GM12878 (cell line): ENCODE data around the gene UFC1. TPM values are rescaled to one million over a fixed set of nuclear protein-coding genes. Genes with fewer than 3 reads are reported as not detected.

Source experiments
- ATAC-seq: fragments of 200-7000 bp; cut with Tn5 transposase; 3 replicates; pipeline ENCODE4 v1.9.1; 2020; ENCODE audit warnings: mild to moderate bottlenecking, moderate library complexity
- BruUV-seq: library from RNA; stranded (reverse); fragments of 400-500 nt; replicated peaks from 2 replicates; lab custom pipeline; 2021; lab: Mats Ljungman, UMichigan
- CTCF ChIA-PET: fragments of 300-600 bp; sonication (Branson Sonifier 250); formaldehyde crosslinking; extraction: SDS; loops from one replicate; lab custom pipeline; 2021; ENCODE audit warnings: inconsistent platforms; lab: Yijun Ruan, JAX
- POLR2A ChIA-PET: fragments of 350-600 bp; formaldehyde crosslinking; extraction: SDS; loops from one replicate; lab custom pipeline; 2021; ENCODE audit warnings: inconsistent platforms; lab: Charles Lee
- RAD21 ChIA-PET: fragments of 300-600 bp; sonication (Branson Sonifier 250); formaldehyde crosslinking; loops from one replicate; lab custom pipeline; 2023; ENCODE audit warnings: antibody characterized with exemption; ENCODE audit not compliant: unreplicated experiment; lab: Charles Lee
- SMC1A ChIA-PET: fragments of 300-600 bp; sonication (Branson Sonifier 250); formaldehyde crosslinking; loops from one replicate; lab custom pipeline; 2023; ENCODE audit not compliant: unreplicated experiment, uncharacterized antibody; lab: Charles Lee
- DNase-seq: peaks from one replicate; pipeline ENCODE4 v3.0.0-alpha.2; 2011; ENCODE audit warnings: low read depth, low spot score
- FAIRE-seq: peaks from 3 replicates; lab custom pipeline; 2011; peaks lifted over from hg19 to GRCh38; lab: Jason Lieb, UNC
- H2AFZ ChIP-seq: 2 replicates; pipeline ENCODE4 v1.6.0; 2011; ENCODE audit warnings: low read depth, low read length, control low read depth; ENCODE audit not compliant: control insufficient read depth
- H3K27ac ChIP-seq: 2 replicates; pipeline ENCODE4 v1.5.1; 2011; ENCODE audit warnings: control low read depth; ENCODE audit not compliant: control insufficient read depth, insufficient read depth
- H3K27me3 ChIP-seq, 2 experiments: replicated peaks in 1 of 2; 2 replicates each; pipeline versions ENCODE4 v1.6.0 to v1.6.1; 2011; ENCODE audit warnings: low read length in 1 of 2; ENCODE audit not compliant: control insufficient read depth in 2 of 2, insufficient read depth in 2 of 2
- H3K36me3 ChIP-seq, 2 experiments: 2 replicates each; pipeline ENCODE4 v1.5.1; 2011; ENCODE audit warnings: low read length in 1 of 2; ENCODE audit not compliant: control insufficient read depth in 2 of 2, insufficient read depth in 2 of 2
- H3K4me1 ChIP-seq: 2 replicates; pipeline ENCODE4 v1.6.1; 2011; ENCODE audit warnings: mild to moderate bottlenecking, low read length, moderate library complexity, mixed read lengths; ENCODE audit not compliant: control insufficient read depth, insufficient read depth
- H3K4me2 ChIP-seq: 2 replicates; pipeline ENCODE4 v1.6.0; 2011; ENCODE audit warnings: control low read depth; ENCODE audit not compliant: control insufficient read depth, insufficient read depth
- H3K4me3 ChIP-seq: fragments of 200-600 bp; sonication (generic); 2 replicates; pipeline ENCODE4 v1.5.1; 2016
- H3K79me2 ChIP-seq: 2 replicates; pipeline ENCODE4 v1.6.0; 2011; ENCODE audit warnings: low read length; ENCODE audit not compliant: control insufficient read depth, insufficient read depth
- H3K9ac ChIP-seq: 2 replicates; pipeline ENCODE4 v1.8.0; 2011; ENCODE audit warnings: low read length, control low read depth, mixed read lengths; ENCODE audit not compliant: control insufficient read depth, insufficient read depth
- H3K9me3 ChIP-seq: replicated peaks from 3 replicates; pipeline ENCODE4 v1.5.1; 2011; ENCODE audit warnings: mild to moderate bottlenecking, low read length; ENCODE audit not compliant: control insufficient read depth, insufficient read depth
- H4K20me1 ChIP-seq: 2 replicates; pipeline ENCODE4 v1.6.0; 2011; ENCODE audit not compliant: control insufficient read depth, insufficient read depth
- CBX3 ChIP-seq: fragments of 200-600 bp; sonication (generic); IDR thresholded peaks from 2 replicates; pipeline ENCODE4 v1.6.1; 2016; ENCODE audit warnings: low read depth, borderline replicate concordance
- IRF4 ChIP-seq: IDR thresholded peaks from 2 replicates; pipeline ENCODE4 v1.6.1; 2011; ENCODE audit warnings: low read depth, low read length
- NFYA ChIP-seq: IDR thresholded peaks from 2 replicates; pipeline ENCODE4 v1.6.1; 2011; ENCODE audit warnings: low read depth, mild to moderate bottlenecking, low read length, improper control_type of control experiment, borderline replicate concordance
- NR2C1 ChIP-seq: fragments of 450-650 bp; IDR thresholded peaks from 2 replicates; pipeline ENCODE4 v1.6.1; 2017; ENCODE audit warnings: antibody characterized with exemption, mild to moderate bottlenecking, moderate library complexity
- PML ChIP-seq: IDR thresholded peaks from 2 replicates; pipeline ENCODE4 v1.6.1; 2012; ENCODE audit warnings: low read length, inconsistent platforms
- POLR2AphosphoS5 ChIP-seq: IDR thresholded peaks from 2 replicates; pipeline ENCODE4 v1.6.1; 2011; ENCODE audit warnings: mild to moderate bottlenecking, low read length, inconsistent platforms
- RCOR1 ChIP-seq: conservative IDR thresholded peaks from 2 replicates; pipeline ENCODE4 v1.6.1; 2012; ENCODE audit warnings: low read depth, low read length, improper control_type of control experiment
- SMAD1 ChIP-seq: fragments of 450-650 bp; IDR thresholded peaks from 2 replicates; pipeline ENCODE4 v1.6.1; 2018; ENCODE audit warnings: mild to moderate bottlenecking, low read depth; ENCODE audit not compliant: partially characterized antibody
- SREBF2 ChIP-seq: IDR thresholded peaks from 2 replicates; pipeline ENCODE4 v1.6.1; 2012; ENCODE audit warnings: mild to moderate bottlenecking, low read length
- ZNF384 ChIP-seq: IDR thresholded peaks from 2 replicates; pipeline ENCODE4 v1.6.1; 2012; ENCODE audit warnings: low read depth, mild to moderate bottlenecking, low read length, improper control_type of control experiment, borderline replicate concordance
- ZNF592 ChIP-seq: fragments of 450-650 bp; IDR thresholded peaks from 2 replicates; pipeline ENCODE4 v1.6.1; 2017; ENCODE audit warnings: mild to moderate bottlenecking, moderate library complexity
- WGBS: methylation state at CpG from one replicate; pipeline ENCODE4 v1.1.6; 2016; ENCODE audit warnings: low lambda C conversion rate; ENCODE audit not compliant: insufficient replicate concordance, insufficient coverage; ENCODE audit errors: missing lambda C conversion rate; 5-methylcytosine and 5-hydroxymethylcytosine counted together
- in situ Hi-C: fragments of 300-500 bp; cut with MboI; formaldehyde crosslinking; loops from 9 replicates; pipeline ENCODE4 v1.14.3; 2018; ENCODE audit warnings: mixed read lengths
- intact Hi-C: fragments of 100-400 bp; cut with micrococcal nuclease; formaldehyde crosslinking; loops from one replicate; pipeline ENCODE4 v1.14.2; 2022; ENCODE audit not compliant: unreplicated experiment
- polyA plus RNA-seq, 11 experiments: library from polyadenylated mRNA; depleted of rRNA in 4 of 11; unstranded in 6 of 11; stranded (reverse) in 5 of 11; fragments of >200 nt; fragmentation: Nextera tagmentation in 4 of 11; fragmentation: Illumina TruSeq in 1 of 11; extraction: Ambion mirVana in 4 of 11; extraction: Trizol in 1 of 11; gene quantifications; 1 replicate in 1 of 11; 2 replicates in 10 of 11; pipeline versions ENCODE4 v1.2.1 to v1.2.3, GENCODE V29; 2011 to 2016; ENCODE audit warnings: inconsistent platforms in 2 of 11, missing spikeins in 2 of 11, low read depth in 1 of 11
- total RNA-seq, 4 experiments: library from RNA; depleted of rRNA in 3 of 4; stranded (reverse); fragments of >200 nt in 3 of 4; fragmentation: Illumina TruSeq in 1 of 4; extraction: Trizol in 1 of 4; gene quantifications; 2 replicates each; pipeline versions ENCODE4 v1.2.1 to v1.2.3, GENCODE V29; 2013 to 2021
- TF ChIP-seq, protein P1 (sequence below): fragments of 450-650 bp; formaldehyde crosslinking; IDR thresholded peaks from 2 replicates; pipeline ENCODE4 v1.5.0; 2022; ENCODE audit warnings: mild to moderate bottlenecking, missing genetic modification characterization

Gene UFC1
- total and polyA plus RNA-seq, 10 of the 15 experiments (the other 5 are each of a cell fraction or from before 2014, with no cell fraction given) = 95.9 to 239 (median 151) TPM

DNA sequence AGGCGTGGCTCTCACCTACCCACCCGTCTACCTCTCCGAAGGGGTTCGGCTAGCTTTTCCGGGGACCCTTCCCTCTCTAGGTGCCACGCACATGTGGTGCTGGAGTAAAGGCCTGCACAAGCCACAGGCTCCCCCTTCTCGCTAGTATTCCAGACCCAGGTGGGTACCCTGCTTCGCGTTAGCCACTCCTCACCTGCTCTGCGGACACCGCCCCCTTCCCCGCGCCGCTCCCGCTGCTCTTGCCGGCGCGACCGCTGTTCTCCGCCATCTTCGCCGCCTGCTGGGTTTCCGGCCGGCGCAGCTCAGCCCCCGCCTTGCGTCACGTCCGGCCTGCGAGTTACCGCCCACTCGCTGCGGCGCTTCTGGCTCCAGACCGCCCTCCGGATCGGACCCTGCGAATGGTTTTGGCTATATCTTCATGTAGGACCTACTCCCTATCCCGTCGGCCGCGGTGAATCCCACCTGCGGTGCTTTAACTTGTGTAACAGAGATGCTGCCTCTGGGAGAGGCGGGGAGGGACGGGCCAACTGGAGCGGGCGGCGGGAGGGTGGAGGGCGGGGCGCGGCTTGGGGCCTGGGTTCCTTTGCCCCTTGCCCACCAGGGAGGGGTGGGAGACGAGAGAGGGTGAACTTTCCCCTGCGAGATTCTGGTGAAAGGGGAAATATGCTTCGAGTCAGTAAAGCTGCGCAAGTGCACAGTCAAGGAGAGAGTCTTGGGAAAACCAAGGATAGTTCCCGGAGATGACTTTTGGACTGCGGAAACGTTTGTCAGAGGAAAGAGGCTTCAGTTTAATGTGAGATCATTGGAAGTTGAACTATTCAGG is 35.8 kb upstream of the UFC1 start, which contains the start of the genes NIT1 and PFDN2 (continued):
- peak; percentile 48; the same call in 1 of the 2 replicates for TF ChIP-seq PML
- TF ChIP-seq POLR2AphosphoS5 = peak; percentile 92
- TF ChIP-seq NR2C1 = no peak
- TF ChIP-seq SMAD1 = no peak
- TF ChIP-seq CBX3 = no peak
- no peak for TF ChIP-seq ZNF384
- TF ChIP-seq RCOR1 = no peak

- CTCF ChIA-PET = interaction anchor here (0.7 kb wide), 1 partner anchor 20 kb away, joined by 3 read pairs; no protein-coding TSS in a partner anchor
- peak; percentile 98 for FAIRE-seq
- in situ Hi-C loops = no loop called here
- WGBS = 48% methylated on average over 10 of the region's 10 CpGs
- Histone ChIP-seq H3K9ac (peak overlapping the region; percentile 89; the same call in 1 of the 2 replicates), H3K36me3 (peaks cover 16% of the 10 kb centered on the region in 2 experiments), H2AFZ (no peak overlapping the region), H4K20me1 (no peaks in the 10 kb centered on the region), H3K9me3 (no peaks in the 10 kb centered on the region), H3K4me3 (peak overlapping the region; percentile 74), H3K27ac (peak overlapping the region; percentile 90), H3K79me2 (peaks cover 50% of the 10 kb centered on the region), H3K4me1 (peaks cover 19% of the 10 kb centered on the region), H3K4me2 (peak overlapping the region; percentile 70), H3K27me3 (no peaks in the 10 kb centered on the region)
- RAD21 ChIA-PET = interaction anchor here (0.5 to 1.4 kb wide), 2 partner anchors 13 to 46 kb away, joined by 3 to 5 read pairs; partner anchors contain the start of gene DEDD
- BruUV-seq = no TSS peak
- POLR2A ChIA-PET = interaction anchor here (0.8 to 3.1 kb wide), 5 partner anchors 10 to 55 kb away, joined by 3 to 24 read pairs (median 4); partner anchors contain the start of genes ARHGAP30 and DEDD
- no peak for DNase-seq
- intact Hi-C loops = loop anchor here (5.0 kb wide), 1 partner anchor 72 kb away; the partner anchor contains the start of gene USF1
- ATAC-seq = peak; percentile 80
- SMC1A ChIA-PET = interaction anchor here (0.5 to 1.6 kb wide), 3 partner anchors 13 to 36 kb away, joined by 3 to 4 read pairs (median 3); partner anchors contain the start of gene DEDD
- TF ChIP-seq, protein P1, sequence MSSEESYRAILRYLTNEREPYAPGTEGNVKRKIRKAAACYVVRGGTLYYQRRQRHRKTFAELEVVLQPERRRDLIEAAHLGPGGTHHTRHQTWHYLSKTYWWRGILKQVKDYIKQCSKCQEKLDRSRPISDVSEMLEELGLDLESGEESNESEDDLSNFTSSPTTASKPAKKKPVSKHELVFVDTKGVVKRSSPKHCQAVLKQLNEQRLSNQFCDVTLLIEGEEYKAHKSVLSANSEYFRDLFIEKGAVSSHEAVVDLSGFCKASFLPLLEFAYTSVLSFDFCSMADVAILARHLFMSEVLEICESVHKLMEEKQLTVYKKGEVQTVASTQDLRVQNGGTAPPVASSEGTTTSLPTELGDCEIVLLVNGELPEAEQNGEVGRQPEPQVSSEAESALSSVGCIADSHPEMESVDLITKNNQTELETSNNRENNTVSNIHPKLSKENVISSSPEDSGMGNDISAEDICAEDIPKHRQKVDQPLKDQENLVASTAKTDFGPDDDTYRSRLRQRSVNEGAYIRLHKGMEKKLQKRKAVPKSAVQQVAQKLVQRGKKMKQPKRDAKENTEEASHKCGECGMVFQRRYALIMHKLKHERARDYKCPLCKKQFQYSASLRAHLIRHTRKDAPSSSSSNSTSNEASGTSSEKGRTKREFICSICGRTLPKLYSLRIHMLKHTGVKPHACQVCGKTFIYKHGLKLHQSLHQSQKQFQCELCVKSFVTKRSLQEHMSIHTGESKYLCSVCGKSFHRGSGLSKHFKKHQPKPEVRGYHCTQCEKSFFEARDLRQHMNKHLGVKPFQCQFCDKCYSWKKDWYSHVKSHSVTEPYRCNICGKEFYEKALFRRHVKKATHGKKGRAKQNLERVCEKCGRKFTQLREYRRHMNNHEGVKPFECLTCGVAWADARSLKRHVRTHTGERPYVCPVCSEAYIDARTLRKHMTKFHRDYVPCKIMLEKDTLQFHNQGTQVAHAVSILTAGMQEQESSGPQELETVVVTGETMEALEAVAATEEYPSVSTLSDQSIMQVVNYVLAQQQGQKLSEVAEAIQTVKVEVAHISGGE = no peak
- TF ChIP-seq SREBF2 (no peak), ZNF592 (no peak), NFYA (no peak), IRF4 (no peak)
These were observed 34.5 kb upstream of the UFC1 start for GRCh38 chr1:161119092-161119903.
